CD1c-positive myeloid dendritic cell (primary cell): ENCODE measurements around the gene DUSP22.

Source experiments
- DNase-seq: peaks from one replicate; pipeline ENCODE4 v3.0.0-alpha.2; 2016; ENCODE audit errors: extremely low spot score

The DUSP22 gene

GRCh38 chr6:291697-292505 is at the start of gene DUSP22:
Gene DUSP22 (plus strand): TSS chr6:292487. CDS start chr6:292540, 53 bp downstream.
- DNase-seq, result peak; percentile 97

GRCh38 chr6:246352-246751 is 45.9 kb upstream of the DUSP22 start:
- peak; percentile 87 for DNase-seq

GRCh38 chr6:247351-247750 is 44.9 kb upstream of the DUSP22 start:
- DNase-seq, result peak; percentile 75

GRCh38 chr6:248046-248445 is 44.2 kb upstream of the DUSP22 start:
- peak; percentile 71 for DNase-seq

- no peak for DNase-seq
Observed at GRCh38 chr6:250676-251075, 41.6 kb upstream of the DUSP22 start.

GRCh38 chr6:251920-252319 is 40.4 kb upstream of the DUSP22 start:
- DNase-seq, result peak; percentile 79

- peak; percentile 76 for DNase-seq
Observed at GRCh38 chr6:252775-253535, 39.3 kb upstream of the DUSP22 start.

GRCh38 chr6:254016-254415 is 38.3 kb upstream of the DUSP22 start:
- DNase-seq, result no peak

GRCh38 chr6:255041-255750 is 37.1 kb upstream of the DUSP22 start:
- DNase-seq, result peak; percentile 44

GRCh38 chr6:255751-256083 is 36.6 kb upstream of the DUSP22 start:
- DNase-seq, result peak; percentile 92

- no peak for DNase-seq
Observed at GRCh38 chr6:256169-256568, 36.1 kb upstream of the DUSP22 start.

GRCh38 chr6:257031-257725 is 35.1 kb upstream of the DUSP22 start:
- DNase-seq, result peak; percentile 97

- no peak for DNase-seq
Observed at GRCh38 chr6:257774-258173, 34.5 kb upstream of the DUSP22 start.

GRCh38 chr6:259316-259715 is 33.0 kb upstream of the DUSP22 start:
- DNase-seq, result no peak

- no peak for DNase-seq
Observed at GRCh38 chr6:259901-260508, 32.3 kb upstream of the DUSP22 start.

GRCh38 chr6:264626-265025 is 27.7 kb upstream of the DUSP22 start:
- no peak for DNase-seq

- peak; percentile 38 for DNase-seq
Observed at GRCh38 chr6:268394-268935, 23.8 kb upstream of the DUSP22 start.

GRCh38 chr6:273551-274058 is 18.7 kb upstream of the DUSP22 start:
- no peak for DNase-seq

- DNase-seq, result no peak
Observed at GRCh38 chr6:277746-278145, 14.5 kb upstream of the DUSP22 start.

- DNase-seq, result no peak
Observed at GRCh38 chr6:278494-278893, 13.8 kb upstream of the DUSP22 start.
